ENCODE results near the gene ZFP69B. TPM values are rescaled to one million over a fixed set of nuclear protein-coding genes. Genes with fewer than 3 reads are reported as not detected.

ZFP69B gene
- total RNA-seq, 4 donors from 2014 or later, result 0.66 to 0.91 (median 0.79) TPM

- DNase-seq (ENCODE audit: extremely low spot score), result no peak
- intact Hi-C loops (cut with DNase I), result no loop called here
- H3K36me3 ChIP-seq, result peaks cover 0 to 44% (median 11%) of the 10 kb centered on the region in 4 donors
Measured at GRCh38 chr1:40422630-40423263, 27.5 kb upstream of the ZFP69B start.

GRCh38 chr1:40423264-40423642 is 27.0 kb upstream of the ZFP69B start:
- Histone ChIP-seq H3K27me3 (no peaks in the 10 kb centered on the region), H3K9me3 (no peaks in the 10 kb centered on the region), H3K4me3 (no peak overlapping the region), H3K36me3 (peaks cover 0 to 39% (median 11%) of the 10 kb centered on the region in 4 donors), H3K27ac (replicated peaks in 1 of 4) (no peak overlapping the region), H3K4me1 (peaks cover 0 to 5% (median 3%) of the 10 kb centered on the region in 4 donors)
- WGBS, result 93% methylated on average over 4 of the region's 4 CpGs
- no peak for DNase-seq (ENCODE audit: extremely low spot score)
- intact Hi-C loops (cut with DNase I), result no loop called here
- TF ChIP-seq POLR2AphosphoS5 (IDR thresholded peaks at IDR 0.05) (no peak), CTCF (IDR thresholded peaks at IDR 0.05) (no peak), EP300 (IDR thresholded peaks at IDR 0.05) (no peak)

More at GRCh38 chr1:40422630-40423263, 27.5 kb upstream of the ZFP69B start:
- TF ChIP-seq CTCF (IDR thresholded peaks at IDR 0.05), result no peak
- TF ChIP-seq EP300 (IDR thresholded peaks at IDR 0.05), result no peak
- no peak for TF ChIP-seq POLR2A (IDR thresholded peaks at IDR 0.05; ENCODE audit: low read depth)
- TF ChIP-seq POLR2AphosphoS5 (IDR thresholded peaks at IDR 0.05), result no peak
- H3K27me3 ChIP-seq, result no peaks in the 10 kb centered on the region
- WGBS, result 84% methylated on average over 11 of the region's 11 CpGs
- peaks cover 0 to 5% (median 3%) of the 10 kb centered on the region in 4 donors for H3K4me1 ChIP-seq
- no peak overlapping the region for H3K27ac ChIP-seq (replicated peaks in 1 of 4)
- no peak overlapping the region for H3K4me3 ChIP-seq
- no peaks in the 10 kb centered on the region for H3K9me3 ChIP-seq

GRCh38 chr1:40423951-40424618 is 26.2 kb upstream of the ZFP69B start:
- Histone ChIP-seq H3K4me1 (peaks cover 0 to 5% (median 3%) of the 10 kb centered on the region in 4 donors), H3K9me3 (no peaks in the 10 kb centered on the region), H3K27ac (replicated peaks in 1 of 4) (no peak overlapping the region), H3K36me3 (peaks cover 0 to 31% (median 9%) of the 10 kb centered on the region in 4 donors), H3K4me3 (no peak overlapping the region), H3K27me3 (no peaks in the 10 kb centered on the region)
- DNase-seq (ENCODE audit: extremely low spot score), result no peak
- no peak for TF ChIP-seq EP300 (IDR thresholded peaks at IDR 0.05)
- TF ChIP-seq POLR2AphosphoS5 (IDR thresholded peaks at IDR 0.05), result no peak
- TF ChIP-seq CTCF (IDR thresholded peaks at IDR 0.05), result no peak
- TF ChIP-seq POLR2A (IDR thresholded peaks at IDR 0.05; ENCODE audit: low read depth), result no peak
- intact Hi-C loops (cut with DNase I), result no loop called here
- WGBS, result 75% methylated on average over 6 of the region's 6 CpGs

- peaks cover 0 to 23% (median 9%) of the 10 kb centered on the region in 4 donors for H3K36me3 ChIP-seq
- no peaks in the 10 kb centered on the region for H3K27me3 ChIP-seq
- H3K4me1 ChIP-seq, result peaks cover 0 to 5% (median 3%) of the 10 kb centered on the region in 4 donors
- intact Hi-C loops (cut with DNase I), result no loop called here
- no peak overlapping the region for H3K4me3 ChIP-seq
- H3K9me3 ChIP-seq, result no peaks in the 10 kb centered on the region
- no peak overlapping the region for H3K27ac ChIP-seq (replicated peaks in 1 of 4)
- TF ChIP-seq EP300 (IDR thresholded peaks at IDR 0.05) (no peak), POLR2A (IDR thresholded peaks at IDR 0.05; ENCODE audit: low read depth) (no peak), CTCF (IDR thresholded peaks at IDR 0.05) (no peak), POLR2AphosphoS5 (IDR thresholded peaks at IDR 0.05) (no peak)
- 67% methylated on average over 4 of the region's 4 CpGs for WGBS
- no peak for DNase-seq (ENCODE audit: extremely low spot score)
Measured at GRCh38 chr1:40425198-40425597, 25.1 kb upstream of the ZFP69B start.
